Measurements from ENCODE around the gene CLSTN1. TPM values are rescaled to one million over a fixed set of nuclear protein-coding genes. Genes with fewer than 3 reads are reported as not detected.

CLSTN1 gene
- total RNA-seq, 1 experiment from 2014 or later: 143 TPM

DNA sequence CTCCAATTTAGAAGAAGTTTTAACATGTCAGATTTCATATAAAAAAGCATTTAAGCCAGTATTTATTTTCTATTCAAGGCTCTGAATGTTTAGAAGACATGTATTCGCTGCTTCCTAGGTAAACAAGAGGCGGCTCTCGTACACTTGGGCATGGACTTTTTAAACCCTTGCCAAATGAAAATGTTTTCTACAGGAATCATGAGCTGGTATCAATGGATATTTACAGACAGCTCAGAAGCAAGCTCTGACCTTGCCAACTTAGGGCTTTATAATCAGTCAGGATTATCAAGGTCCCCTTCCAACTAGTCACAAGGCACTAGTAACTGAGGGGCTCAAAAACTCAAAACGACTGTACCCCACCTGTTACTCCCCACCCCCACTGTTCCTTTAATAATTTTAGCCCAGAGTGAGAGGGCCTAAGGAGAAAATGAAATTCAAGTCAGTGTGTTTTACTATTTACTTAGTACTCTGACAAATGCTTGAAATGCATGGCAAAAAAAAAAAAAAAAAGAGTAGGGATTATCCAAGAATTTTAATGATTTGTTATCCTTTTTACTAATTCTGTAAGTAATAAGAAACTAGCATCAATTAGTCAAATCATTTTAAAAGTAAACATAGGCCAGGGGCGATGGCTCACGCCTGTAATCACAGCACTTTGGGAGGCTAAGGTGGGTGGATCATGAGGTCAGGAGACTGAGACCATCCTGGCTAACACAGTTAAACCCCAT, 12.4 kb downstream of the CLSTN1 start:
- TF ChIP-seq SIN3A (IDR thresholded peaks at IDR 0.05; ENCODE audit: borderline replicate concordance, insufficient read depth, low read depth, low read length) (no peak), POLR2AphosphoS5 (IDR thresholded peaks at IDR 0.05; ENCODE audit: low read depth, low read length) (no peak), TCF7L2 (IDR thresholded peaks at IDR 0.05; ENCODE audit: low read depth, low read length) (no peak)
- TF ChIP-seq, protein P1, sequence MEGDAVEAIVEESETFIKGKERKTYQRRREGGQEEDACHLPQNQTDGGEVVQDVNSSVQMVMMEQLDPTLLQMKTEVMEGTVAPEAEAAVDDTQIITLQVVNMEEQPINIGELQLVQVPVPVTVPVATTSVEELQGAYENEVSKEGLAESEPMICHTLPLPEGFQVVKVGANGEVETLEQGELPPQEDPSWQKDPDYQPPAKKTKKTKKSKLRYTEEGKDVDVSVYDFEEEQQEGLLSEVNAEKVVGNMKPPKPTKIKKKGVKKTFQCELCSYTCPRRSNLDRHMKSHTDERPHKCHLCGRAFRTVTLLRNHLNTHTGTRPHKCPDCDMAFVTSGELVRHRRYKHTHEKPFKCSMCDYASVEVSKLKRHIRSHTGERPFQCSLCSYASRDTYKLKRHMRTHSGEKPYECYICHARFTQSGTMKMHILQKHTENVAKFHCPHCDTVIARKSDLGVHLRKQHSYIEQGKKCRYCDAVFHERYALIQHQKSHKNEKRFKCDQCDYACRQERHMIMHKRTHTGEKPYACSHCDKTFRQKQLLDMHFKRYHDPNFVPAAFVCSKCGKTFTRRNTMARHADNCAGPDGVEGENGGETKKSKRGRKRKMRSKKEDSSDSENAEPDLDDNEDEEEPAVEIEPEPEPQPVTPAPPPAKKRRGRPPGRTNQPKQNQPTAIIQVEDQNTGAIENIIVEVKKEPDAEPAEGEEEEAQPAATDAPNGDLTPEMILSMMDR (IDR thresholded peaks at IDR 0.05): no peak
- H3K27ac ChIP-seq (ENCODE audit: low read length): no peak overlapping the region
- no peak for DNase-seq (ENCODE audit: low read depth, low spot score)
- POLR2A ChIA-PET: no interaction called here
- intact Hi-C loops (cut with micrococcal nuclease; ENCODE audit: unreplicated experiment) (no loop called here), in situ Hi-C loops (cut with HindIII; ENCODE audit: low pct_unique_long_range_greater_than_20kb, low sequenced_read_pairs) (no loop called here)
- CTCF ChIA-PET: no interaction called here
- H3K4me3 ChIP-seq (ENCODE audit: low read depth in 2 of 2, low read length in 2 of 2): no peak overlapping the region
- H3K36me3 ChIP-seq (ENCODE audit: control insufficient read depth, insufficient read depth, low read length): no peaks in the 10 kb centered on the region
- peaks cover 3% of the 10 kb centered on the region; the same call in 1 of the 2 replicates for H3K4me1 ChIP-seq (ENCODE audit: control insufficient read depth, insufficient read depth, low read length)
- TSS peak; percentile 9 for BruUV-seq (replicated peaks)
- H3K9me3 ChIP-seq (ENCODE audit: control insufficient read depth, insufficient read depth, low read depth, low read length): no peaks in the 10 kb centered on the region
- no peak for ATAC-seq
- H3K27me3 ChIP-seq (ENCODE audit: control insufficient read depth, insufficient read depth, low read length): no peaks in the 10 kb centered on the region

DNA sequence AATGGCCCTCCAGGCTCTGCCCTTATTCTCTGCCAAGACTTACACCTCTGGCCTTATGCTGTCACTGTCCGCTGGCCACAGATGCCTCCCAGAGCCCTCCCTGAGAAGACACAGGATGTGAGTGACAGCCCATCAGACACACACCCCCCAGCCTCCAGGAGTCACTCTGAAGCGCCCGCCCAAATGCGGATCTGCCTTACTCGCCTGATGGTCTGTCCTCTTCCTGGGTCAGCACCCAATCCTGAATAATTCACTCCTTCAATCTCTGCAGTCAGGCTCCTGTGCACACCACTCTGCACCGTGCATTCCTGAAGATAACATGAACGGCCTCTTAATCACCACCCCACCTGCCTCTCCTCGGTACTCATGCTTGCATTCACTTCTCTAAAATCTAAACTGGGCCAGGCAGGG, 14.7 kb downstream of the CLSTN1 start:
- no peak for TF ChIP-seq SIN3A (IDR thresholded peaks at IDR 0.05; ENCODE audit: borderline replicate concordance, insufficient read depth, low read depth, low read length)
- TF ChIP-seq, protein P2, sequence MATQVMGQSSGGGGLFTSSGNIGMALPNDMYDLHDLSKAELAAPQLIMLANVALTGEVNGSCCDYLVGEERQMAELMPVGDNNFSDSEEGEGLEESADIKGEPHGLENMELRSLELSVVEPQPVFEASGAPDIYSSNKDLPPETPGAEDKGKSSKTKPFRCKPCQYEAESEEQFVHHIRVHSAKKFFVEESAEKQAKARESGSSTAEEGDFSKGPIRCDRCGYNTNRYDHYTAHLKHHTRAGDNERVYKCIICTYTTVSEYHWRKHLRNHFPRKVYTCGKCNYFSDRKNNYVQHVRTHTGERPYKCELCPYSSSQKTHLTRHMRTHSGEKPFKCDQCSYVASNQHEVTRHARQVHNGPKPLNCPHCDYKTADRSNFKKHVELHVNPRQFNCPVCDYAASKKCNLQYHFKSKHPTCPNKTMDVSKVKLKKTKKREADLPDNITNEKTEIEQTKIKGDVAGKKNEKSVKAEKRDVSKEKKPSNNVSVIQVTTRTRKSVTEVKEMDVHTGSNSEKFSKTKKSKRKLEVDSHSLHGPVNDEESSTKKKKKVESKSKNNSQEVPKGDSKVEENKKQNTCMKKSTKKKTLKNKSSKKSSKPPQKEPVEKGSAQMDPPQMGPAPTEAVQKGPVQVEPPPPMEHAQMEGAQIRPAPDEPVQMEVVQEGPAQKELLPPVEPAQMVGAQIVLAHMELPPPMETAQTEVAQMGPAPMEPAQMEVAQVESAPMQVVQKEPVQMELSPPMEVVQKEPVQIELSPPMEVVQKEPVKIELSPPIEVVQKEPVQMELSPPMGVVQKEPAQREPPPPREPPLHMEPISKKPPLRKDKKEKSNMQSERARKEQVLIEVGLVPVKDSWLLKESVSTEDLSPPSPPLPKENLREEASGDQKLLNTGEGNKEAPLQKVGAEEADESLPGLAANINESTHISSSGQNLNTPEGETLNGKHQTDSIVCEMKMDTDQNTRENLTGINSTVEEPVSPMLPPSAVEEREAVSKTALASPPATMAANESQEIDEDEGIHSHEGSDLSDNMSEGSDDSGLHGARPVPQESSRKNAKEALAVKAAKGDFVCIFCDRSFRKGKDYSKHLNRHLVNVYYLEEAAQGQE (IDR thresholded peaks at IDR 0.05; ENCODE audit: insufficient read depth in 1 of 2, low read depth in 2 of 2, low read length in 1 of 2): no peak
- TF ChIP-seq, protein P1 (IDR thresholded peaks at IDR 0.05): no peak
- no peak for TF ChIP-seq POLR2AphosphoS5 (IDR thresholded peaks at IDR 0.05; ENCODE audit: low read depth, low read length)
- TF ChIP-seq TCF7L2 (IDR thresholded peaks at IDR 0.05; ENCODE audit: low read depth, low read length): no peak
- in situ Hi-C loops (cut with HindIII; ENCODE audit: low pct_unique_long_range_greater_than_20kb, low sequenced_read_pairs) (no loop called here), intact Hi-C loops (cut with micrococcal nuclease; ENCODE audit: unreplicated experiment) (no loop called here)
- CTCF ChIA-PET: interaction anchor here (0.6 kb wide), 1 partner anchor 25 kb away, joined by 3 read pairs; no protein-coding TSS in a partner anchor
- no peaks in the 10 kb centered on the region for H3K36me3 ChIP-seq (ENCODE audit: control insufficient read depth, insufficient read depth, low read length)
- H3K27me3 ChIP-seq (ENCODE audit: control insufficient read depth, insufficient read depth, low read length): no peaks in the 10 kb centered on the region
- DNase-seq (ENCODE audit: low read depth, low spot score): no peak
- H3K27ac ChIP-seq (ENCODE audit: low read length): no peak overlapping the region
- ATAC-seq: 0 out of 2 replicates have a peak, but pooled peaks have one; percentile 24
- H3K4me1 ChIP-seq (ENCODE audit: control insufficient read depth, insufficient read depth, low read length): peaks cover 8% of the 10 kb centered on the region; the same call in 1 of the 2 replicates
- BruUV-seq (replicated peaks): no TSS peak
- POLR2A ChIA-PET: no interaction called here
- H3K4me3 ChIP-seq (ENCODE audit: low read depth in 2 of 2, low read length in 2 of 2): no peak overlapping the region
- no peaks in the 10 kb centered on the region for H3K9me3 ChIP-seq (ENCODE audit: control insufficient read depth, insufficient read depth, low read depth, low read length)
